Measurements from ENCODE around the gene ARID3A. TPM values are rescaled to one million over a fixed set of nuclear protein-coding genes. Genes with fewer than 3 reads are reported as not detected.
A peak's percentile ranks its signal among the peaks of the same experiment; 100 is the strongest.

ARID3A gene
- polyA plus RNA-seq, 1 donor from 2014 or later, result 4.2 TPM

GRCh38 chr19:977058-977464, 51.2 kb downstream of the ARID3A start:
- H3K27ac Mint-ChIP-seq, result no peak overlapping the region
- H3K9me3 Mint-ChIP-seq, result no peaks in the 10 kb centered on the region
- H3K4me3 Mint-ChIP-seq, result no peak overlapping the region
- no peaks in the 10 kb centered on the region for H3K4me1 Mint-ChIP-seq
- H3K27me3 Mint-ChIP-seq, result no peaks in the 10 kb centered on the region
- peaks cover 3% of the 10 kb centered on the region for H3K36me3 Mint-ChIP-seq

GRCh38 chr19:979318-979741, 53.5 kb downstream of the ARID3A start:
- H3K27ac Mint-ChIP-seq, result no peak overlapping the region
- no peaks in the 10 kb centered on the region for H3K9me3 Mint-ChIP-seq
- peaks cover 0 to 4% (median 0%) of the 10 kb centered on the region in 3 donors for H3K4me1 Mint-ChIP-seq
- no peaks in the 10 kb centered on the region for H3K27me3 Mint-ChIP-seq
- H3K36me3 Mint-ChIP-seq, result peaks cover 2% of the 10 kb centered on the region
- H3K4me3 Mint-ChIP-seq, result no peak overlapping the region

- H3K27ac Mint-ChIP-seq, result peak overlapping the region; percentile 52 to 69 (median 67)
Observed at GRCh38 chr19:980133-980998, 54.5 kb downstream of the ARID3A start.

GRCh38 chr19:982567-983170, 56.8 kb downstream of the ARID3A start:
- H3K4me3 Mint-ChIP-seq, result peak overlapping the region in 2 of 4 donors; percentile 12 to 27
- H3K4me1 Mint-ChIP-seq, result peaks cover 0 to 12% (median 4%) of the 10 kb centered on the region in 3 donors
- H3K36me3 Mint-ChIP-seq, result no peaks in the 10 kb centered on the region
- H3K27ac Mint-ChIP-seq, result peak overlapping the region in 1 of 3 donors; percentile 63
- H3K9me3 Mint-ChIP-seq, result no peaks in the 10 kb centered on the region
- H3K27me3 Mint-ChIP-seq, result no peaks in the 10 kb centered on the region

More at GRCh38 chr19:980133-980998, 54.5 kb downstream of the ARID3A start:
- H3K4me3 Mint-ChIP-seq, result no peak overlapping the region
- peaks cover 0 to 8% (median 4%) of the 10 kb centered on the region in 3 donors for H3K4me1 Mint-ChIP-seq
- no peaks in the 10 kb centered on the region for H3K9me3 Mint-ChIP-seq
- no peaks in the 10 kb centered on the region for H3K27me3 Mint-ChIP-seq
- peaks cover 2% of the 10 kb centered on the region for H3K36me3 Mint-ChIP-seq

- Mint-ChIP-seq H3K9me3 (no peaks in the 10 kb centered on the region), H3K27ac (peak within 1 kb of the TSS; percentile 36 to 93 (median 87)), H3K36me3 (no peaks in the 10 kb centered on the region), H3K4me3 (peak within 1 kb of the TSS; percentile 87 to 98 (median 95)), H3K4me1 (peaks cover 0 to 12% (median 4%) of the 10 kb centered on the region in 3 donors), H3K27me3 (no peaks in the 10 kb centered on the region)
Observed at GRCh38 chr19:984165-984967, 58.5 kb downstream of the ARID3A start, which contains the start of gene WDR18. TSS of gene WDR18 (plus strand) at chr19:984345. CDS start at chr19:984354, 9 bp downstream.

- Mint-ChIP-seq H3K4me3 (peak overlapping the region in 1 of 4 donors; percentile 87), H3K36me3 (no peaks in the 10 kb centered on the region), H3K4me1 (peaks cover 0 to 12% (median 4%) of the 10 kb centered on the region in 3 donors), H3K27me3 (no peaks in the 10 kb centered on the region), H3K27ac (peak overlapping the region in 1 of 3 donors; percentile 36), H3K9me3 (no peaks in the 10 kb centered on the region)
Observed at GRCh38 chr19:986083-986482, 60.2 kb downstream of the ARID3A start.

GRCh38 chr19:988081-988480, 62.2 kb downstream of the ARID3A start:
- Mint-ChIP-seq H3K27ac (no peak overlapping the region), H3K4me1 (peaks cover 0 to 11% (median 4%) of the 10 kb centered on the region in 3 donors)

GRCh38 chr19:988510-988909, 62.7 kb downstream of the ARID3A start:
- Mint-ChIP-seq H3K4me1 (peaks cover 0 to 11% (median 4%) of the 10 kb centered on the region in 3 donors), H3K9me3 (no peaks in the 10 kb centered on the region), H3K27ac (no peak overlapping the region), H3K27me3 (no peaks in the 10 kb centered on the region), H3K4me3 (peak overlapping the region in 1 of 4 donors; percentile 23), H3K36me3 (peaks cover 2% of the 10 kb centered on the region)

More at GRCh38 chr19:988081-988480, 62.2 kb downstream of the ARID3A start:
- Mint-ChIP-seq H3K36me3 (peaks cover 2% of the 10 kb centered on the region), H3K27me3 (no peaks in the 10 kb centered on the region), H3K9me3 (no peaks in the 10 kb centered on the region), H3K4me3 (peak overlapping the region in 1 of 4 donors; percentile 87)

- no peak overlapping the region for H3K27ac Mint-ChIP-seq
- no peak overlapping the region for H3K4me3 Mint-ChIP-seq
- H3K9me3 Mint-ChIP-seq, result no peaks in the 10 kb centered on the region
- H3K4me1 Mint-ChIP-seq, result peaks cover 0 to 8% (median 4%) of the 10 kb centered on the region in 3 donors
- peaks cover 2% of the 10 kb centered on the region for H3K36me3 Mint-ChIP-seq
- no peaks in the 10 kb centered on the region for H3K27me3 Mint-ChIP-seq
Observed at GRCh38 chr19:989381-990081, 63.7 kb downstream of the ARID3A start.

- H3K27me3 Mint-ChIP-seq, result no peaks in the 10 kb centered on the region
- H3K9me3 Mint-ChIP-seq, result no peaks in the 10 kb centered on the region
- peaks cover 0 to 4% (median 0%) of the 10 kb centered on the region in 3 donors for H3K4me1 Mint-ChIP-seq
- no peak overlapping the region for H3K27ac Mint-ChIP-seq
- H3K4me3 Mint-ChIP-seq, result no peak overlapping the region
- peaks cover 2% of the 10 kb centered on the region for H3K36me3 Mint-ChIP-seq
Observed at GRCh38 chr19:990119-990571, 64.3 kb downstream of the ARID3A start.

- H3K27me3 Mint-ChIP-seq, result no peaks in the 10 kb centered on the region
- peaks cover 0 to under 1% (median 0%) of the 10 kb centered on the region in 3 donors for H3K4me1 Mint-ChIP-seq
- no peak overlapping the region for H3K4me3 Mint-ChIP-seq
- H3K9me3 Mint-ChIP-seq, result no peaks in the 10 kb centered on the region
- no peak overlapping the region for H3K27ac Mint-ChIP-seq
- peaks cover 2% of the 10 kb centered on the region for H3K36me3 Mint-ChIP-seq
Observed at GRCh38 chr19:990746-991145, 64.9 kb downstream of the ARID3A start.

- Mint-ChIP-seq H3K4me3 (no peak overlapping the region), H3K27ac (no peak overlapping the region), H3K4me1 (peaks cover 0 to 2% (median under 1%) of the 10 kb centered on the region in 3 donors), H3K9me3 (no peaks in the 10 kb centered on the region), H3K27me3 (peaks cover under 1% of the 10 kb centered on the region), H3K36me3 (peaks cover 2% of the 10 kb centered on the region)
Observed at GRCh38 chr19:991174-991931, 65.5 kb downstream of the ARID3A start.

GRCh38 chr19:991932-992669, 66.3 kb downstream of the ARID3A start:
- peaks cover 0 to 7% (median 5%) of the 10 kb centered on the region in 3 donors for H3K4me1 Mint-ChIP-seq
- H3K9me3 Mint-ChIP-seq, result no peaks in the 10 kb centered on the region
- peaks cover 8% of the 10 kb centered on the region for H3K27me3 Mint-ChIP-seq
- H3K4me3 Mint-ChIP-seq, result no peak overlapping the region
- peaks cover 2% of the 10 kb centered on the region for H3K36me3 Mint-ChIP-seq
- no peak overlapping the region for H3K27ac Mint-ChIP-seq
